HEK293 (cell line): ENCODE measurements around the gene ERICH4.
A peak's percentile ranks its signal among the peaks of the same experiment; 100 is the strongest.

Source experiments
- CTCF ChIA-PET: fragments of 350-600 bp; formaldehyde crosslinking; extraction: SDS; loops from one replicate; lab custom pipeline; 2021; ENCODE audit warnings: antibody characterized with exemption; lab: Yijun Ruan, JAX
- POLR2A ChIA-PET: fragments of 300-600 bp; formaldehyde crosslinking; extraction: SDS; loops from one replicate; lab custom pipeline; 2020; ENCODE audit warnings: antibody characterized with exemption, inconsistent platforms; lab: Yijun Ruan, JAX
- H3K27ac ChIP-seq: fragments of 200-500 bp; sonication (Bioruptor generic); 2 replicates; pipeline ENCODE4 v1.5.1; 2014; ENCODE audit warnings: low read depth, low read length, control low read depth, inconsistent platforms; ENCODE audit errors: extremely low read depth
- H3K36me3 ChIP-seq, 2 experiments: fragments of 200-500 bp in 1 of 2; sonication (Bioruptor generic) in 1 of 2; 1 replicate in 1 of 2; 2 replicates in 1 of 2; pipeline ENCODE4 v1.5.1; 2014 to 2017; ENCODE audit warnings: inconsistent platforms in 2 of 2, low read length in 2 of 2; ENCODE audit not compliant: control insufficient read depth in 2 of 2, insufficient read depth in 1 of 2
- H3K4me1 ChIP-seq: fragments of 200-500 bp; sonication (Bioruptor generic); 2 replicates; pipeline ENCODE4 v1.5.1; 2014; ENCODE audit warnings: mild to moderate bottlenecking, low read length, inconsistent platforms; ENCODE audit not compliant: control insufficient read depth, insufficient read depth
- H3K4me3 ChIP-seq: 2 replicates; pipeline ENCODE4 v1.5.1; 2011; ENCODE audit warnings: low read depth, mild to moderate bottlenecking, control low read depth, low read length, moderate library complexity
- H3K9me3 ChIP-seq: fragments of 200-500 bp; sonication (Bioruptor generic); 2 replicates; pipeline ENCODE4 v1.5.1; 2014; ENCODE audit warnings: low read depth, low read length, inconsistent platforms; ENCODE audit not compliant: control insufficient read depth, insufficient read depth
- GLIS1 ChIP-seq: fragments of 450-650 bp; formaldehyde crosslinking; IDR thresholded peaks from 2 replicates; pipeline ENCODE4 v1.5.1; 2016; ENCODE audit warnings: missing biosample characterization, missing genetic modification characterization
- HOXA7 ChIP-seq: sonication (generic); formaldehyde crosslinking; IDR thresholded peaks from 2 replicates; pipeline ENCODE4 v1.8.1; 2022; ENCODE audit warnings: missing genetic modification reagents, borderline replicate concordance
- OVOL3 ChIP-seq: fragments of 450-650 bp; formaldehyde crosslinking; IDR thresholded peaks from 2 replicates; pipeline ENCODE4 v1.5.1; 2016; ENCODE audit warnings: missing biosample characterization, missing genetic modification characterization
- REST ChIP-seq: fragments of 450-650 bp; formaldehyde crosslinking; IDR thresholded peaks from 2 replicates; pipeline ENCODE4 v1.5.1; 2016; ENCODE audit warnings: missing biosample characterization, missing genetic modification characterization
- TCF7L2 ChIP-seq: IDR thresholded peaks from 2 replicates; pipeline ENCODE4 v1.6.1; 2011; ENCODE audit warnings: low read depth, mild to moderate bottlenecking, inconsistent platforms, low read length, moderate library complexity, borderline replicate concordance
- ZNF148 ChIP-seq: fragments of 450-650 bp; formaldehyde crosslinking; IDR thresholded peaks from 2 replicates; pipeline ENCODE4 v1.5.0; 2017; ENCODE audit warnings: missing biosample characterization, missing genetic modification characterization, borderline replicate concordance
- ZNF48 ChIP-seq: fragments of 450-650 bp; formaldehyde crosslinking; IDR thresholded peaks from 2 replicates; pipeline ENCODE4 v1.5.1; 2016; ENCODE audit warnings: missing biosample characterization, missing genetic modification characterization
- ZNF555 ChIP-seq: fragments of 450-650 bp; formaldehyde crosslinking; conservative IDR thresholded peaks from 2 replicates; pipeline ENCODE4 v1.5.1; 2017; ENCODE audit warnings: missing biosample characterization, mild to moderate bottlenecking, missing genetic modification characterization, inconsistent platforms
- ZNF580 ChIP-seq: fragments of 450-650 bp; formaldehyde crosslinking; IDR thresholded peaks from 2 replicates; pipeline ENCODE4 v1.5.1; 2016; ENCODE audit warnings: missing biosample characterization, missing genetic modification characterization
- ZNF626 ChIP-seq: fragments of 450-650 bp; sonication (Bioruptor Pico); formaldehyde crosslinking; IDR thresholded peaks from 2 replicates; pipeline ENCODE4 v1.5.1; 2018; ENCODE audit warnings: missing biosample characterization, missing genetic modification characterization, inconsistent platforms
- ZNF747 ChIP-seq: fragments of 450-650 bp; formaldehyde crosslinking; IDR thresholded peaks from 2 replicates; pipeline ENCODE4 v1.5.1; 2016; ENCODE audit warnings: missing biosample characterization, missing genetic modification characterization
- TF ChIP-seq, protein P1 (sequence below): fragments of 450-650 bp; formaldehyde crosslinking; conservative IDR thresholded peaks from 2 replicates; pipeline ENCODE4 v1.5.1; 2016; ENCODE audit warnings: low read depth, missing biosample characterization, missing genetic modification characterization

The ERICH4 gene

DNA sequence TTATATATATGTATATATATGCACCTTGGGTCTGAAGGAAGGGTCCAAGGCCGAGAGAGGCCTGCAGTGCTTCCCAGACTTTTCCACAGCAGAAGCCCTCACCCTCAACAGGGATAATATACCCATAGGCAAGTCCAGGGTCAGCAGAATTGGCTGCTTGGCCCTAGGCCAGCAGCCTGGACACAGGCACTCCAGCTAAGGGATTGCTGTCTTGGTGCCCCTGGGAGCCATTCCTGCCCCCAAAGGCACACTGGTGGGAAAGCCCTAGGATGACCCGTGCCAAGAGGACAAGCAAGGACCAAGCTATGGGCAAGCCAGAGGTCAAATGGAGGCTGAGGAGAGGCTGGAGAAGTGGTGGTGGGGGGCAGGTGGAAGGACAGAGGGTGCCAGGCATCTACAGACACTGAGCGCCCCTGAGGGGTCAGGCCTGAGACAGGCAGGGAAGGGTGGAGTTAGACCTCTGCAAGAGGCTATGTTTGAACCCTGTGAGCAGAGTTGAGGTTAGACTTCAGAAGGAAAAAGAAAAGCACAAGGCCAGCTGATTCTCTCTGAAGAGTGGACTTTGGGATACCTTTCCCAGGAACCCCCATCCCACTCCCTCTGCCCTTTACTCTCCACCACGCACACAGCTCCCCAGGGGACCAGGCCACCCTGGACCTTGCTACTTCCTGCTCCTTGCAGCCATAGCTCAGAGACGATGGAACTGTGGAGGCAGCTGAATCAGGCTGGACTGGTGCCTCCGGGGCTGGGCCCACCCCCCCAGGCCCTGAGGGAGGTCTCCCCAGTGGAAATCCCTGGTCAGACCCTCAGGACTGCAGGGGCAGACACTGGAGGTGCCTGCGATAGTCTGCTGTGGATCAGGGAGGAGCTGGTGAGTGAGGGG is at the start of gene ERICH4:
ERICH4 (plus strand) TSS at position 684 of the 883 bp plus-strand sequence; CDS start at position 698, 14 bp downstream.
- Histone ChIP-seq H3K9me3 (no peaks in the 10 kb centered on the region), H3K36me3 (peaks cover 0 to 5% of the 10 kb centered on the region in 2 experiments; a peak in 2 of 3 replicates), H3K4me3 (no peak within 1 kb of the TSS), H3K27ac (no peak within 1 kb of the TSS), H3K4me1 (peaks cover 4% of the 10 kb centered on the region; the same call in 1 of the 2 replicates)
- TF ChIP-seq OVOL3 (tag by site-specific recombination) = no peak
- no peak for TF ChIP-seq ZNF626 (tag by site-specific recombination)
- no peak for TF ChIP-seq ZNF555 (tag by site-specific recombination)
- no peak for TF ChIP-seq ZNF747 (tag by site-specific recombination)
- TF ChIP-seq GLIS1 (tag by site-specific recombination) = peak; percentile 35; the same call in 1 of the 2 replicates
- no peak for TF ChIP-seq HOXA7 (CRISPR knock-in tag)
- no peak for TF ChIP-seq ZNF48 (tag by site-specific recombination)
- POLR2A ChIA-PET = interaction anchor here (0.7 to 1.5 kb wide), 2 partner anchors 14 to 79 kb away, joined by 3 to 6 read pairs; partner anchors contain the start of gene B9D2
- CTCF ChIA-PET = interaction anchor here (0.6 to 1.6 kb wide), 2 partner anchors 120 to 158 kb away, joined by 4 to 13 read pairs; no protein-coding TSS in a partner anchor

GRCh38 chr19:41395355-41395754 is 47.6 kb upstream of the ERICH4 start:
- Histone ChIP-seq H3K9me3 (no peaks in the 10 kb centered on the region), H3K4me3 (no peak overlapping the region)
- TF ChIP-seq TCF7L2 (no peak), ZNF580 (no peak), ZNF148 (no peak), REST (tag by site-specific recombination) (no peak)
- TF ChIP-seq, protein P1, sequence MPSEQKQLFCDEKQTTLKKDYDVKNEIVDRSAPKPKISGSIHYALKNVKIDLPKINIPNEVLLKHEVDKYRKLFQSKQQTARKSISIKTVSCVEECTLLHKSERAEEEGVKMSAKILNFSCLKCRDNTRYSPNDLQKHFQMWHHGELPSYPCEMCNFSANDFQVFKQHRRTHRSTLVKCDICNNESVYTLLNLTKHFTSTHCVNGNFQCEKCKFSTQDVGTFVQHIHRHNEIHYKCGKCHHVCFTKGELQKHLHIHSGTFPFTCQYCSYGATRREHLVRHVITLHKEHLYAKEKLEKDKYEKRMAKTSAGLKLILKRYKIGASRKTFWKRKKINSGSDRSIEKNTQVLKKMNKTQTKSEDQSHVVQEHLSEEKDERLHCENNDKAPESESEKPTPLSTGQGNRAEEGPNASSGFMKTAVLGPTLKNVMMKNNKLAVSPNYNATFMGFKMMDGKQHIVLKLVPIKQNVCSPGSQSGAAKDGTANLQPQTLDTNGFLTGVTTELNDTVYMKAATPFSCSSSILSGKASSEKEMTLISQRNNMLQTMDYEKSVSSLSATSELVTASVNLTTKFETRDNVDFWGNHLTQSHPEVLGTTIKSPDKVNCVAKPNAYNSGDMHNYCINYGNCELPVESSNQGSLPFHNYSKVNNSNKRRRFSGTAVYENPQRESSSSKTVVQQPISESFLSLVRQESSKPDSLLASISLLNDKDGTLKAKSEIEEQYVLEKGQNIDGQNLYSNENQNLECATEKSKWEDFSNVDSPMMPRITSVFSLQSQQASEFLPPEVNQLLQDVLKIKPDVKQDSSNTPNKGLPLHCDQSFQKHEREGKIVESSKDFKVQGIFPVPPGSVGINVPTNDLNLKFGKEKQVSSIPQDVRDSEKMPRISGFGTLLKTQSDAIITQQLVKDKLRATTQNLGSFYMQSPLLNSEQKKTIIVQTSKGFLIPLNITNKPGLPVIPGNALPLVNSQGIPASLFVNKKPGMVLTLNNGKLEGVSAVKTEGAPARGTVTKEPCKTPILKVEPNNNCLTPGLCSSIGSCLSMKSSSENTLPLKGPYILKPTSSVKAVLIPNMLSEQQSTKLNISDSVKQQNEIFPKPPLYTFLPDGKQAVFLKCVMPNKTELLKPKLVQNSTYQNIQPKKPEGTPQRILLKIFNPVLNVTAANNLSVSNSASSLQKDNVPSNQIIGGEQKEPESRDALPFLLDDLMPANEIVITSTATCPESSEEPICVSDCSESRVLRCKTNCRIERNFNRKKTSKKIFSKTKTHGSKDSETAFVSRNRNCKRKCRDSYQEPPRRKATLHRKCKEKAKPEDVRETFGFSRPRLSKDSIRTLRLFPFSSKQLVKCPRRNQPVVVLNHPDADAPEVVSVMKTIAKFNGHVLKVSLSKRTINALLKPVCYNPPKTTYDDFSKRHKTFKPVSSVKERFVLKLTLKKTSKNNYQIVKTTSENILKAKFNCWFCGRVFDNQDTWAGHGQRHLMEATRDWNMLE (tag by site-specific recombination) = no peak

More at GRCh38 chr19:41395355-41395754, 47.6 kb upstream of the ERICH4 start:
- ChIA-PET POLR2A (interaction anchor here (0.7 to 0.9 kb wide), 2 partner anchors 45 to 53 kb away, joined by 3 read pairs; partner anchors contain the start of gene DMAC2), CTCF (interaction anchor here (0.7 to 1.0 kb wide), 2 partner anchors 15 to 1042 kb away, joined by 3 read pairs; no protein-coding TSS in a partner anchor)
- H3K4me1 ChIP-seq = peaks cover 11% of the 10 kb centered on the region; the same call in 1 of the 2 replicates
- no peak overlapping the region for H3K27ac ChIP-seq
- H3K36me3 ChIP-seq = peaks cover 17% of the 10 kb centered on the region in 2 experiments
